Measurements from ENCODE around the gene AGO4.
"Not testable (repeated sequence)": the region's sequence is repeated elsewhere in the genome, so short reads cannot be mapped to it uniquely, and the experiment has no call there.

The AGO4 gene

DNA sequence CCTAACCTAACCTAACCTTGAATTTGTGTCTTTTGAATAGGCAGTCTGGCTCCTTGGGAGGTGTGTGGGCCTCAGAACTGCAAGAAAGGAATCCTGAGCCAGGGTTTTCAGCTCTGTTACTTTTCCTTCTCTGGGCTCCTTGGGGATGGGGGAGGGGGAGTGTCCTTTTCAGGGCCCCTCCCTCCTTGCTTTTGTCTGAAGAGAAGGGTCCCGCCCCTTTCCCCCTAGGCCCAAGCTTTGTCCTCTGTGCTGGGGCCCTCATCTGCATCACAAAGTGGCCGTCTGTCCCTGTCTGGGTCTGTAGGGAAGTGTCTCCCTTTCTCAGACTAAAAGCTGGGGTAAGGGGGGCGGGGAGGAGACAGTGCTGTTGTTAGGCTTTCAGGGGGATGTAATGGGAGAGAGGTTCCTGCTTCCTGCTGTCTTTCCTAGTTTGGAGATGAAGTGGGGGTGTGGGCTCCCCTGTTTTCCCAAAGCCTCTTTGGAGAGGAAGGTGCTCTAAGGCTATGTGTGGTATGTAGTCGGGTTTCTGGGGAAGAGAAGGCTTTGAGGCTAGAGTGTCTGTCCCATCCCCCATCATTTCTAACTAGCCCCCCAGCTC is 78.2 kb downstream of the AGO4 start:
- in situ Hi-C loops (cut with HindIII; ENCODE audit: low sequenced_read_pairs) = no loop called here
- no peak for DNase-seq (ENCODE audit: low read depth, low spot score)
- no peak overlapping the region for H3K4me3 ChIP-seq (ENCODE audit: low read depth, low read length)
- TF ChIP-seq, protein P1, sequence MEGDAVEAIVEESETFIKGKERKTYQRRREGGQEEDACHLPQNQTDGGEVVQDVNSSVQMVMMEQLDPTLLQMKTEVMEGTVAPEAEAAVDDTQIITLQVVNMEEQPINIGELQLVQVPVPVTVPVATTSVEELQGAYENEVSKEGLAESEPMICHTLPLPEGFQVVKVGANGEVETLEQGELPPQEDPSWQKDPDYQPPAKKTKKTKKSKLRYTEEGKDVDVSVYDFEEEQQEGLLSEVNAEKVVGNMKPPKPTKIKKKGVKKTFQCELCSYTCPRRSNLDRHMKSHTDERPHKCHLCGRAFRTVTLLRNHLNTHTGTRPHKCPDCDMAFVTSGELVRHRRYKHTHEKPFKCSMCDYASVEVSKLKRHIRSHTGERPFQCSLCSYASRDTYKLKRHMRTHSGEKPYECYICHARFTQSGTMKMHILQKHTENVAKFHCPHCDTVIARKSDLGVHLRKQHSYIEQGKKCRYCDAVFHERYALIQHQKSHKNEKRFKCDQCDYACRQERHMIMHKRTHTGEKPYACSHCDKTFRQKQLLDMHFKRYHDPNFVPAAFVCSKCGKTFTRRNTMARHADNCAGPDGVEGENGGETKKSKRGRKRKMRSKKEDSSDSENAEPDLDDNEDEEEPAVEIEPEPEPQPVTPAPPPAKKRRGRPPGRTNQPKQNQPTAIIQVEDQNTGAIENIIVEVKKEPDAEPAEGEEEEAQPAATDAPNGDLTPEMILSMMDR (IDR thresholded peaks at IDR 0.05; ENCODE audit: low read depth, low read length) = no peak

DNA sequence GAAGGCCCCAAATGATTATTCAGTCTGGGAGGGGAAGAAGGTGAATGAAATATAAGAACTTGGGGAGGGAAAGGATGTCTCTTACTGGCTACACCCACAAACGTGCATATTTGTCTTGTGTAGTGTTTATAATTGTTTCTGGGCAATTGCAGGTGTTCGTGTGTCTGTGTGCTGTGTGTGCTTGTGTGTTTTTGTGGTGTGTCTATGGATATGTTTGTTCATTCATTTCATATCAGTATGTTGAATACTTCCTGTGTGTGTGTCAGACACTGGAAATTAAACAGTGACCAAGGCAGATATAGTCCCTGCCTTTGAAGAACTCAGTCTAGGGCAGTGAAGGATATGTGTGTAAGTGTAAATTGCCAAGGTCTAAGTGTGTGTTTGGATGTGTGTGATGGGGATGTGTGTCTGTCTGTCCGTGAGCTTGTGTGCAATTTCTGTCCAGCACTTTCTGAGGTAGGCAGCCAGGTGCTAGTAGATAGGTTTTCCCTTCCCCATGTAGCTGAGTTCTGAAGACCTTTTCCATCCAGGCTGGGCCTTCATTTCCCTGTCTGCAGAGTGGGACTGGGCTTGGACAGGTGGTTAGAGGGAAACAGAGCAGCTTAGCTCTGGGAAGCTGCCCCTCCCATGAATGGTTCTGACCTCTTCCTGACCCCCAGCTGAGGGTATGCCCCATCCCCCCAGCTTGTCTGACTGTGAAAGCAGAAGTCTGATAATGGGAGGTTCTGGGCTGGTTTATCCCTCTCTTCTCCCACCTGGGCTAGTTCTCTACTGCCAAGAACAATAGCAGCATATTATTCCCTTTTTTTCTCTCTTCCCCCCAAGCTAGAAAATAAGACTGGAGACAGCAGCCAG is 79.0 kb downstream of the AGO4 start:
- TF ChIP-seq, protein P1 (IDR thresholded peaks at IDR 0.05; ENCODE audit: low read depth, low read length) = no peak
- DNase-seq (ENCODE audit: low read depth, low spot score) = no peak
- no peak overlapping the region for H3K4me3 ChIP-seq (ENCODE audit: low read depth, low read length)
- in situ Hi-C loops (cut with HindIII; ENCODE audit: low sequenced_read_pairs) = no loop called here

DNA sequence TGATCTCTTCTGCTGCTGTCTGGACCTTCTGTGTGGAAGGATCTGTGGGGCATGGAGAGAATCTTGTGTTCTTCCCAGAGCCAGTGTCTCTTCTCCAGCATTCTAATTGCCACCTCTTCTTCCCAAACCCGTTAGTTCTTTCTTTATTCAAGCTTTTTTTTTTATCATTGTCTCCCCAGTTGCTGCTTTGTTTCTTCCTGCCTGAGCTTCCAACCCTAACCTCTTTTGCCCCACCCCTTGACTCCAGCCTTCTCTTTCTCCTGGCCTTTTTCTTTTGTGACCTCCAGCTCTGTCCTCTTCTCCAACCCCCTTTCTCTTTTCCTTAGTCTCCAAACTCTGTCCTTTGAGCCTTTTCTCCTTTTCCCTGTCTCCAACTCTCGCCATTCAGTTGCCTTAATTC is 79.7 kb downstream of the AGO4 start:
- no peak for DNase-seq (ENCODE audit: low read depth, low spot score)
- in situ Hi-C loops (cut with HindIII; ENCODE audit: low sequenced_read_pairs) = no loop called here
- no peak overlapping the region for H3K4me3 ChIP-seq (ENCODE audit: low read depth, low read length)
- TF ChIP-seq, protein P1 (IDR thresholded peaks at IDR 0.05; ENCODE audit: low read depth, low read length) = no peak

DNA sequence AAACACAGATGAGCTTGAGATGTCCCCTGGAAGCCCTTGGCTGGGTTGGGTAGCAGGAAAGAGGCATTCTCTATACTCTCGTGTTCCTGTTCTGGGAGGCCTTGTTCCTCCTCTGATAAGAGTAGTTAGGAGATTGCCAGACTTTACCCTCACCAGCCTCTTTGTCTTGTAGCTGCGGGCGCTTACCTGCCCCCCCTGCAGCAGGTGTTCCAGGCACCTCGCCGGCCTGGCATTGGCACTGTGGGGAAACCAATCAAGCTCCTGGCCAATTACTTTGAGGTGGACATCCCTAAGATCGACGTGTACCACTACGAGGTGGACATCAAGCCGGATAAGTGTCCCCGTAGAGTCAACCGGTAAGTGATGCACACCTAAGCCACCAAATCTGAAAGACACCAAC is 80.4 kb downstream of the AGO4 start:
- no peak for DNase-seq (ENCODE audit: low read depth, low spot score)
- TF ChIP-seq, protein P1 (IDR thresholded peaks at IDR 0.05; ENCODE audit: low read depth, low read length) = no peak
- in situ Hi-C loops (cut with HindIII; ENCODE audit: low sequenced_read_pairs) = no loop called here
- no peak overlapping the region for H3K4me3 ChIP-seq (ENCODE audit: low read depth, low read length)

DNA sequence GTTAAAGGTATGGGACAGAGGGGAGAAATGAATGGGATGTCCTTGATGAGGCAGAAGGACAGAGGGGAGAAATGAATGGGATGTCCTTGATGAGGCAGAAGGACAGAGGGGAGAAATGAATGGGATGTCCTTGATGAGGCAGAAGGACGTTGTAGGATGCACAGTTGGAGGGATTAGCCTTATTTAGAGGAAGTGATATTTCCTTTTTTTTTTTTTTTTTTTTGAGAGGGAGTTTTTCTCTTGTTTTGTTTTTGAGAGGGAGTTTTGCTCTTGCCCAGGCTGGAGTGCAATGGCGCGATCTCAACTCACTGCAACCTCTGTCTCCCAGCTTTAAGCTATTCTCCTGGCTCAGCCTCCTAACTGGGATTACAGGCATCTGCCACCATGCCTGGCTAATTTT is 81.2 kb downstream of the AGO4 start:
- in situ Hi-C loops (cut with HindIII; ENCODE audit: low sequenced_read_pairs); H3K4me3 ChIP-seq (ENCODE audit: low read depth, low read length); DNase-seq (ENCODE audit: low read depth, low spot score): not testable (repeated sequence)

DNA sequence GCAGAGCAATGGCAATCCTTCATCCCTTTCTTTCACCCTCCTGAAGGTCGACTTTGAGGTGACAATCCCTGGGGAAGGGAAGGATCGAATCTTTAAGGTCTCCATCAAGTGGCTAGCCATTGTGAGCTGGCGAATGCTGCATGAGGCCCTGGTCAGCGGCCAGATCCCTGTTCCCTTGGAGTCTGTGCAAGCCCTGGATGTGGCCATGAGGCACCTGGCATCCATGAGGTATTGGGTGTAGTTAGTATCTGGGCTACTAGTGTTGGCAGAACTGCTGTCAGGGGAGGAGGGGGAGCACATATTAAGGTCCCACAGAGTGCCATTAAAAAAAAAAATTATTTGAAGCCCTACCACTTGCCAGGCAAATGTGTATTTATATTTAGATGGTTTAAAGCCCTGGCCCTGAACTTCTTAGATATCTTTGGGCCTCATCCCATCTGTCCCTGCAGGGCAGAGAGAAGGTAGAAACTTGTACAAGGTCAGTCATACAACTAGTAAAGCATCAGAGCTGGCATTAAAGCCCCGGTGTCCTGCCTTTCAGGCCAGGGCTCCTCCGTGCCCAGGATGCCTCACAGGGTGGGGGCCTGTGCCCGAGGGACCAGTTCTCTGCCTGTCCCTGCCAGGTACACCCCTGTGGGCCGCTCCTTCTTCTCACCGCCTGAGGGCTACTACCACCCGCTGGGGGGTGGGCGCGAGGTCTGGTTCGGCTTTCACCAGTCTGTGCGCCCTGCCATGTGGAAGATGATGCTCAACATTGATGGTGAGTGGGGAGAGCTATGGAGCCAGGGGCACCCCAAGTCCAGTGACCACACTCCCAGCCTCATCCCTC is 85.4 kb downstream of the AGO4 start:
- no peak for DNase-seq (ENCODE audit: low read depth, low spot score)
- in situ Hi-C loops (cut with HindIII; ENCODE audit: low sequenced_read_pairs) = no loop called here
- TF ChIP-seq, protein P1 (IDR thresholded peaks at IDR 0.05; ENCODE audit: low read depth, low read length) = no peak
- H3K4me3 ChIP-seq (ENCODE audit: low read depth, low read length) = no peak overlapping the region
